SK-N-SH (cell line): ENCODE data around the gene HINFP.

ENCODE experiments used
- CTCF ChIP-seq: fragments of 200-600 bp; sonication (generic); IDR thresholded peaks from 2 replicates; pipeline ENCODE4 v1.6.1; 2017; ENCODE audit warnings: antibody characterized with exemption, mild to moderate bottlenecking, moderate library complexity
- EP300 ChIP-seq, 2 experiments: IDR thresholded peaks; 2 replicates each; pipeline versions ENCODE4 v1.4.0 to v1.6.1; 2012; ENCODE audit warnings: borderline replicate concordance in 1 of 2, low read depth in 1 of 2, low read length in 1 of 2
- EZH2phosphoT487 ChIP-seq: fragments of 200-600 bp; sonication (generic); IDR thresholded peaks from 2 replicates; pipeline ENCODE4 v1.6.1; 2017; ENCODE audit warnings: low read depth, mixed run types, mild to moderate bottlenecking, antibody characterized with exemption, moderate library complexity, borderline replicate concordance
- FOSL2 ChIP-seq: IDR thresholded peaks from 2 replicates; pipeline ENCODE4 v1.4.0; 2012; ENCODE audit warnings: low read depth, mild to moderate bottlenecking, moderate library complexity, borderline replicate concordance
- FOXM1 ChIP-seq: IDR thresholded peaks from 2 replicates; pipeline ENCODE4 v1.4.0; 2012; ENCODE audit warnings: low read depth, mild to moderate bottlenecking
- MAX ChIP-seq: IDR thresholded peaks from 2 replicates; pipeline ENCODE4 v1.4.0; 2012; ENCODE audit warnings: low read depth
- NRF1 ChIP-seq: IDR thresholded peaks from 2 replicates; pipeline ENCODE4 v1.6.1; 2012; ENCODE audit warnings: low read depth, mild to moderate bottlenecking, low read length
- PBX3 ChIP-seq: IDR thresholded peaks from 2 replicates; pipeline ENCODE4; 2012
- POLR2AphosphoS5 ChIP-seq: IDR thresholded peaks from 2 replicates; pipeline ENCODE4 v1.6.1; 2012; ENCODE audit warnings: low read depth, low read length
- RFX5 ChIP-seq: IDR thresholded peaks from 2 replicates; pipeline ENCODE4 v1.6.1; 2012; ENCODE audit warnings: mild to moderate bottlenecking, improper control_type of control experiment, low read length
- SIN3A ChIP-seq: IDR thresholded peaks from 2 replicates; pipeline ENCODE4 v1.6.1; 2012; ENCODE audit warnings: low read depth, mild to moderate bottlenecking, low read length, moderate library complexity, borderline replicate concordance
- TCF12 ChIP-seq: IDR thresholded peaks from 2 replicates; pipeline ENCODE4 v1.4.0; 2012
- USF1 ChIP-seq: IDR thresholded peaks from 2 replicates; pipeline ENCODE4 v1.4.0; 2012; ENCODE audit warnings: low read depth, borderline replicate concordance
- YY1 ChIP-seq: IDR thresholded peaks from 2 replicates; pipeline ENCODE4 v1.4.0; 2012; ENCODE audit warnings: low read depth, mild to moderate bottlenecking

GRCh38 chr11:119178166-119178680 lies 56.8 kb downstream of the HINFP start:
- TF ChIP-seq PBX3 (no peak), NRF1 (no peak), TCF12 (no peak), EP300 (IDR thresholded peaks at IDR 0.05; ENCODE audit: borderline replicate concordance in 1 of 2, low read depth in 1 of 2, low read length in 1 of 2) (no peak), CTCF (no peak), SIN3A (no peak), FOSL2 (no peak), RFX5 (no peak), MAX (no peak), YY1 (no peak), POLR2AphosphoS5 (no peak), EZH2phosphoT487 (no peak), FOXM1 (no peak), USF1 (no peak)
